A549 (cell line): ENCODE results near the gene SYTL1.

Source experiments
- BHLHE40 ChIP-seq: IDR thresholded peaks from 2 replicates; pipeline ENCODE4 v1.6.1; 2012; ENCODE audit warnings: low read depth, low read length, inconsistent platforms
- CBX8 ChIP-seq: fragments of 200-600 bp; sonication (generic); IDR thresholded peaks from 2 replicates; pipeline ENCODE4 v1.6.1; 2016
- CTCF ChIP-seq: fragments of >200 bp; sonication (Bioruptor Twin); formaldehyde crosslinking; IDR thresholded peaks from 3 replicates; pipeline ENCODE4 v1.5.1; 2016
- EP300 ChIP-seq, 2 experiments: fragments of >200 bp; sonication (Bioruptor Twin); formaldehyde crosslinking; IDR thresholded peaks; 2 replicates in 1 of 2; 3 replicates in 1 of 2; pipeline ENCODE4 v1.6.1; 2016 to 2017
- JUN ChIP-seq, 2 experiments: fragments of >200 bp; sonication (Bioruptor Twin); formaldehyde crosslinking; IDR thresholded peaks; 2 replicates in 1 of 2; 3 replicates in 1 of 2; pipeline ENCODE4 v1.6.1; 2016 to 2017
- MAZ ChIP-seq: fragments of 150-350 bp; IDR thresholded peaks from 2 replicates; pipeline ENCODE4 v1.6.1; 2014; ENCODE audit warnings: antibody characterized with exemption, low read depth, low read length, borderline replicate concordance
- NR3C1 ChIP-seq: fragments of >200 bp; sonication (Bioruptor Twin); formaldehyde crosslinking; IDR thresholded peaks from 3 replicates; pipeline ENCODE4 v1.6.1; 2017
- REST ChIP-seq: fragments of 200-600 bp; sonication (generic); IDR thresholded peaks from 2 replicates; pipeline ENCODE4 v1.6.1; 2016; ENCODE audit warnings: antibody characterized with exemption, mild to moderate bottlenecking, moderate library complexity

- TF ChIP-seq CTCF: no peak
- no peak for TF ChIP-seq REST
- TF ChIP-seq NR3C1: no peak
- no peak for TF ChIP-seq CBX8
- TF ChIP-seq MAZ: no peak
- no peak for TF ChIP-seq EP300 (IDR thresholded peaks at IDR 0.05)
- no peak for TF ChIP-seq JUN (IDR thresholded peaks at IDR 0.05)
- no peak for TF ChIP-seq BHLHE40
Observed at GRCh38 chr1:27397749-27398148, 55.9 kb downstream of the SYTL1 start.
